GM13976 (cell line): ENCODE data around the gene FHL1.

Source experiments
- DNase-seq: peaks from one replicate; pipeline ENCODE4 v3.0.0; 2012; ENCODE audit warnings: low spot score
- CTCF ChIP-seq: IDR thresholded peaks from 2 replicates; pipeline ENCODE4 v1.5.1; 2012; ENCODE audit warnings: borderline replicate concordance, mild to moderate bottlenecking; ENCODE audit not compliant: insufficient read depth; ENCODE audit errors: extremely low read depth, missing control alignments, control extremely low read depth
- in situ Hi-C: fragments of 300-500 bp; cut with MboI; formaldehyde crosslinking; loops from one replicate; pipeline ENCODE4 v1.12.0; 2022; ENCODE audit warnings: low sequenced_read_pairs, mixed read lengths, inconsistent platforms; ENCODE audit not compliant: unreplicated experiment

The FHL1 gene

GRCh38 chrX:136251041-136251991, 104.0 kb downstream of the FHL1 start, which contains the start of gene MAP7D3:
MAP7D3 (minus strand) TSS chrX:136251400; CDS start chrX:136251358, 42 bp downstream.
- in situ Hi-C loops: loop anchor here (25.0 kb wide), 1 partner anchor 214 kb away; no protein-coding TSS in a partner anchor
- no peak for TF ChIP-seq CTCF
- DNase-seq: peak; percentile 87

DNA sequence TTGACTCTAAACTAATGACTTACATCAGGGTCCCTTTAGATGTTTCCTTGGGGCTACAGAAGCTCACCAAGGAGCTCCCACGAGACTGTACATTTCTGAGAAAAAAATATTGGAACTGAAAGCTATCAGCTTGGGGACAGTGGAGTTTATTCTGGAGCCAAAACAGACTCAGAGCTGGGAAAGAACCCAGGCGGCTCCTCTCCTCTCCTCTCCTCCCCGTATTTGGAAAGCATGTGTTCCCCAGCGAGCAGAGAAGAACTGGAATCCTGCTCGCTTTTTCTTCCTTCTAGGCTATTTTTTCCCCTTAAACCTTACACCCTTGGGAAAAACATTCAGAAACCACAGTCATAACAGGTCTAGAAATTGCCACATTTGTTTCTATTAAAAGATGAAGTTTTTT, 108.2 kb downstream of the FHL1 start:
- TF ChIP-seq CTCF: no peak
- no peak for DNase-seq
- in situ Hi-C loops: loop anchor here (25.0 kb wide), 1 partner anchor 218 kb away; no protein-coding TSS in a partner anchor

GRCh38 chrX:136256026-136256425, 108.7 kb downstream of the FHL1 start:
- DNase-seq: no peak
- in situ Hi-C loops: loop anchor here (25.0 kb wide), 1 partner anchor 219 kb away; no protein-coding TSS in a partner anchor
- no peak for TF ChIP-seq CTCF

DNA sequence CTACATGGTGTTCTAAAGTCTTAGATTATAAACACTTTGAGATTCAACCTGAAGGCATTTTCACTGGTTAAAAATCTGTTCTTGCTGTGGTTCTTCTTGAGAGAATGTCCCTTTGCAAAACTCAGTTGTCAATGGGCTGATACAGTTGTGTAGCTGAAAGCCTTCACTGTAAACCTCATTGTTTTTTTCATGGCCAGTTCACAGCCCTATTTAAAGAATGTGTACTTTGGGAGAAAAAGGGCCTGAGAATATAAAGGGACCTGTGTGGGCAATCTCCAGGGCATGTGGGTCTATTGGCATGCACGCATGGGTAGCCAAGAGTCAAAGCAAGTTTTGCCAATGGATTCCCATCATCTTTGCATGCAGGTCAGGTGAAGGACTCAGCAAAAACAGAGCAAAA, 111.6 kb downstream of the FHL1 start:
- no peak for DNase-seq
- TF ChIP-seq CTCF: no peak
- in situ Hi-C loops: loop anchor here (25.0 kb wide), 1 partner anchor 222 kb away; no protein-coding TSS in a partner anchor

DNA sequence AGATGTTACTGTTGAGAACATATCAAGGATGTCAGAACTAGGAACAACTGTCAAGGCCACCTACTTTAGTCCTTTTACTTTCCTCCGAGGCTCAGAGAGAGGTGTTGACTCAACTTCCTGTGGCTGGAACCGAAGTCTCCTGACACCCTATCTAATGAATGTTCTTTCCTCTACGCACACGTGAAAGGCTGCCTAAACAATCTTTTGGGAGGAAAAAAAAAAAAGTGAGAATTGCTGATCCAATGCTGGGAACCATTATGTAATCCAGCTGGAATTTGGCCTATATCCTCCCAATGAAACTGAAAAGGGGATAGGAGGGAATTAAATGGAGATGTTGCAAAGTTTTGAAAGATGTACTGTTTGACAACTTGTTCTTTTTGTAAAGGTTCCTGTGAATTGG, 112.2 kb downstream of the FHL1 start:
- no peak for TF ChIP-seq CTCF
- in situ Hi-C loops: loop anchor here (25.0 kb wide), 1 partner anchor 222 kb away; no protein-coding TSS in a partner anchor
- no peak for DNase-seq

- in situ Hi-C loops: loop anchor here (25.0 kb wide), 1 partner anchor 223 kb away; no protein-coding TSS in a partner anchor
- TF ChIP-seq CTCF: no peak
- DNase-seq: no peak
Measured at GRCh38 chrX:136260776-136261175, 113.4 kb downstream of the FHL1 start.
